Activated naive CD8-positive, alpha-beta T cell treated with anti-CD3 and anti-CD28 coated beads, Interleukin-2, amount 50 U/mL, for 16 hours (primary cell): ENCODE measurements around the gene F7.
"Not testable (repeated sequence)": the region's sequence is repeated elsewhere in the genome, so short reads cannot be mapped to it uniquely, and the experiment has no call there.

Experiments used
- DNase-seq: peaks from one replicate; pipeline ENCODE4 v3.0.0-alpha.2; 2020; ENCODE audit warnings: low read depth, low spot score

The F7 gene

DNA sequence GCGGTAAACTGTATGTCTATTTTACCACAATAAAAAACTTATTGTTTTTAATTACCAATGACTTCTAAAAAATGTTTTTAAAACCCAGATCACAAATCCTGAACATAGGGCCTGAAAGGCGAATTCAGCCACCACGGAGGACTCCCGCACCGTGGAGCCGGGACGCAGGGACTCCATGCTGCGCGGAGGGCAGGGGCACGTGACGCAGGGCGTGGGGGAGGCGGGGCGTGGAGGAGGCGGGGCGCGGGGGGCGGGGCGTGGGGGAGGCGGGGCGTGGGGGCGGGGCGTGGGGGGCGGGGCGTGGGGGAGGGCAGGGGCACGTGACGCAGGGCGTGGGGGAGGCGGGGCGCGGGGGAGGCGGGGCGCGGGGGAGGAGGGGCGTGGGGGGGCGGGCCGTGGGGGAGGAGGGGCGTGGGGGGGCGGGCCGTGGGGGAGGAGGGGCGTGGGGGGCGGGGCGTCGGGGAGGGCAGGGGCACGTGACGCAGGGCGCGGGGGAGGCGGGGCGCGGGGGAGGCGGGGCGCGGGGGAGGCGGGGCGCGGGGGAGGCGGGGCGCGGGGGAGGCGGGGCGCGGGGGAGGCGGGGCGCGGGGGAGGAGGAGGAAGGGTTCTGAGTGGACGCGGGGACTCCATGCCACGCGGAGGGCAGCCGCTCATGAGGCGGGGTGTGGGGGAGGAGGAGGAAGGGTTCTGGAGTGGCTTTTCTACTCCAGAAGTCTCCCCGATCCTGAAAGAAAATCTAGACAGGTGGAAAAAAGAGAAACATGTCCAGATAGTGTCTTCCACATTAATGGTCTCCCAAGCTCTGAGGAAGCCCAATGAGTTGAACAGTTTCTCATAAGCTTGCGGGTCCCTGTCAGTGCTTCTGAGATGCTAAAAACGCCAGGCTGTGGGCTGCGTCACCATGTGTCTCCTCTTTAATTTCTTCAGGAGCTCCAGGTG, 48.5 kb downstream of the F7 start:
- DNase-seq = peak; percentile 45

- no peak for DNase-seq
Measured at GRCh38 chr13:113155201-113155600, 49.6 kb downstream of the F7 start.

DNA sequence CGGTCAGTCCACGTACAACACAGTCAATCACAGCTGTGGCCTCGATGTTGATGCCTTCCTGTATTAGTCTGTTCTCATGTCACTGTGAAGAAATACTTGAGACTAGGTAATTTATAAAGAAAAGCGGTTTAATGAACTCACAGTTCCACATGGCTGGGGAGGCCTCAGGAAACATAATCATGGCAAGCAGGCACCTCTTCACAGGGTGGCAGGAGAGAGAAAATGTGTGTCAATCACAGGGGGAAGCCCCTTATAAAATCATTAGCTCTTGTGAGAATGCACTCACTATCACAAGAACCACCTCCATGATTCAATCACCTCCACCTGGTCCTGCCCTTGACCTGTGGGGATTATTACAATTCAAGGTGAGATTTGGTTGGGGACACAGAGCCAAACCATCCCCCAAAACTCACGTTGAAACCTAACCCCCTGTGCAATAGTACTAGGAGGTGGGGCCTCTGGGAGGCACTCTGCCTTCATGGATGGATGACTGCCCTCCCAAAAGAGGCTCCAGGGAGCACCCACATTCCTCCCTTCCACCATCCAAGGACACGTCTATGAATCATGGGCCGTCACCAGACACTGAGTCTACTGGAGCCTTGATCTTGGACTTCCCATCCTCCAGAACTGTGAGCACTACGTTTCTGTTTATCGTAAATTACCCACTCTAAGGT, 50.5 kb downstream of the F7 start:
- no peak for DNase-seq

GRCh38 chr13:113157206-113157928, 51.8 kb downstream of the F7 start:
- DNase-seq = no peak

GRCh38 chr13:113157929-113158747, 52.5 kb downstream of the F7 start, which contains the start of gene PROZ:
TSS of gene PROZ (plus strand) at chr13:113158648. CDS start at chr13:113158661, 13 bp downstream.
- DNase-seq = no peak

DNA sequence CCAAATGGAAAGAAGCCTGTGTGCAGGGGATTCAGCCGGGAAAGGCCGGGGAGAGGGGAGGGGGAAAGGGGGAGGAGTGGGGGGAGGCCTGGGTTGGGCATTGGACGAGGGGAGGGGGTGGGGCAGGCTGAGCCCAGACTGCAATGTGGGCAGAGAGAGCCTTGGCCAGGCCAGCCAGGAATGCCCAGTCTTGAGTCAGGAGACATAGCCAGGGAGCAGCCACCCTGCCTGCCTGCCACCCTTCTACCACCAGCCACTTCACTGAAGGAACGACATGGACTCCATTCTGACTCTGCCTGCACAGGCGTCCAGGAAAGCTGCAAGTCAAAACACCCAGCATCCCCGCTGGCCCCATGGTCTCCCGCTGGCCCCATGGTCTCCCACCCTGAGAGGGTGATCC, 53.4 kb downstream of the F7 start:
- DNase-seq = no peak

DNA sequence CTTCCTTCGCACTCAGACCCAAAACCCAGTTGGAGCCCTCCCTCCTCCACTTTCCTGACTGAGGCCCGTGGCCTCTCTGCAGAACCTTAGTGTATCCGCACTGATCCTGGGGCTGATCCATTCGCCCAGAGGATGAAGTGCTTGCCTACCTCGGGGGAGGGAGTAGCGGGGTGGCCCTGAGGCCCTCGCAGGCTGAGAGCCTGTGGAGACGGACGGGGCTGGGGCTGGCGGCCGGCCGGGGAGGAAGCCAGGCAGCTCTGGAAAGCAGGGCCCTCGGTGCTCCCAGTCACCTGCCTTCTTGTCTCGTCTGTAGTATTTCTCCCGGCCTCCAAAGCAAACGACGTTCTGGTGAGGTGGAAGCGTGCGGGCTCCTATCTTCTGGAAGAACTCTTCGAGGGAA, 54.1 kb downstream of the F7 start:
- DNase-seq = no peak

- DNase-seq = no peak
Measured at GRCh38 chr13:113160983-113161382, 55.4 kb downstream of the F7 start.

DNA sequence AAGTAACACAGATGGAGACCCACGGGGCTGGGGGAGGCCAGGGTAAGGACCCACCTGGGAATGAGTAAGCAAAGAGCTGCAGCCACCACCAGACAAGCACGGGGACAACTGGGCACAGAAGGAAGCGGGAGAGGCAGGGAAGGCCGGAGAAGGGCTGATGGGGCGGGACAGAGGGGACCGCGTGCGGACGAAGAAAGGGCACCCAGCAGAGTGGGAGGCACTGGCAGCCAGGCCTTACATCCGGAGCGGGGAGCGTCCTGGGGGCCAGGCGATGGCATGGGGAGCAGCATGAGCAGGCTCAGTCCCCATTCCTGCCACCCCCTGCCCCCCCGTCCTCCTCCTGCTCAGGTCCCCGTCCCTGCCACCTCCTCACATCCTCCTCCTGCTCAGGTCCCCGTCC, 55.8 kb downstream of the F7 start:
- DNase-seq = no peak

GRCh38 chr13:113161975-113162374, 56.4 kb downstream of the F7 start:
- DNase-seq = not testable (repeated sequence)

GRCh38 chr13:113162783-113163685, 57.4 kb downstream of the F7 start:
- DNase-seq = no peak

GRCh38 chr13:113164492-113164891, 58.9 kb downstream of the F7 start:
- DNase-seq = no peak

GRCh38 chr13:113166266-113166665, 60.7 kb downstream of the F7 start:
- no peak for DNase-seq

DNA sequence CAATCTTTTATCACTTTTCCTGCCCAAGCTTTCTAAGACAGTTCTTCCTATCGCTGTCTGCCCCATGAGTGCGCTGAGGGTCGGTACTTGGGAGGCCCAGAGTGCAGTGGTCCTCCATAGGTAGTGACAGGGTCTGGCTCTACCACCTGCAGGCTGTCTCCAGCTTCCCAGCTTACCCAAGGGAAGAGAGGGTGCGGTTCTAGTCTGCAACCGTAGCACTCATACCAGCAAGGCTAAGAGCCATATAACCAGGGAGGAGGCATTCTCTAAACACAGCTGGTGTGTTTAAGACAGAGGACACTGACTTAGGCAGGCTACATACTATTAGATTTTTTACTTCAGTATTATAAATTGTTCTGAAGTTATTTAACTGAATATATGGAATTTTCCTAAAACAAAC, 61.1 kb downstream of the F7 start:
- DNase-seq = no peak

- DNase-seq = no peak
Measured at GRCh38 chr13:113167155-113167554, 61.6 kb downstream of the F7 start.

- DNase-seq = no peak
Measured at GRCh38 chr13:113167575-113167974, 62.0 kb downstream of the F7 start.

- no peak for DNase-seq
Measured at GRCh38 chr13:113168211-113168610, 62.6 kb downstream of the F7 start.

- no peak for DNase-seq
Measured at GRCh38 chr13:113169277-113170272, 64.0 kb downstream of the F7 start.
